ENCODE measurements around the gene ENHO. TPM values are rescaled to one million over a fixed set of nuclear protein-coding genes. Genes with fewer than 3 reads are reported as not detected.
A peak's percentile ranks its signal among the peaks of the same experiment; 100 is the strongest.

Gene ENHO
- total and polyA plus RNA-seq, 7 donors, result 0.20 to 1.2 (median 0.37) TPM; not detected in 1

DNA sequence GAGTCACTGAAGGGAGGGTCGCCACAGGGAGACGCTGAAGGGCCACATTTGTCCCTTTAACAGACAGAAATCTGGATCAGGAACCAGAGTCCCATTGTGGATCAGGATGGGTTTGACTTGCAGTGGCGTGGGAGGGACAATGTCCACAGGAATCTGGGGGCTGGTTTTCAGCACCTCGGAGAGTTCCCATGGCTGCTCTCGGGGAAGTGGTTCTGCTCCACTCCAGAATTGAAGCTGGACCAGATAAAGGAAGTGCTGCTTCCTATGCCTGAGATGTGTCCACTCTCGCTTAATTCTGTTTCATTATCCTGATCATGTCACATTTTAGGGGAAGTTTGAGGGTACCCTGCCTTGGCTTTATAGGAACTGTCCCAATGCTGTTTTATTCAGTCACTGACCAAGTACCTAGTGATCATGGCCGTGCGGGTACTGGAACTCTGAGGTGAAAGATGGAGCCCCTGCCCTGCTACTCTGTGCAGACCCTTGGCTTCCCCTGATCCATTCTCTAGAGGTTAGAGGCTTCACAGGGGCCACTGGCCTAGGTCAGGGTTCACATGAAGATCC lies 28.7 kb downstream of the ENHO start:
- H3K27me3 ChIP-seq (ENCODE audit: insufficient read depth in 3 of 3, low read length in 2 of 3), result no peaks in the 10 kb centered on the region
- DNase-seq, result peak; percentile 48 to 73
- H3K9me3 ChIP-seq, result no peaks in the 10 kb centered on the region
- TF ChIP-seq CTCF (IDR thresholded peaks at IDR 0.05), result no peak
- peak; percentile 46 to 71 (median 62) for ATAC-seq
- no peak overlapping the region for H3K27ac ChIP-seq
- no peaks in the 10 kb centered on the region for H3K4me1 ChIP-seq
- no peak overlapping the region for H3K4me3 ChIP-seq
- H3K36me3 ChIP-seq (ENCODE audit: insufficient read depth in 1 of 2, low read depth in 1 of 2), result no peaks in the 10 kb centered on the region
- intact Hi-C loops (cut with DNase I), result no loop called here
- WGBS, 3 donors, result 29 to 30% (median 30%) methylated on average over 8 of the region's 8 CpGs

- no peaks in the 10 kb centered on the region for H3K4me1 ChIP-seq
- H3K27me3 ChIP-seq (ENCODE audit: insufficient read depth in 3 of 3, low read length in 2 of 3), result no peaks in the 10 kb centered on the region
- intact Hi-C loops (cut with DNase I), result no loop called here
- no peak overlapping the region for H3K27ac ChIP-seq
- DNase-seq (no peak), ATAC-seq (no peak)
- TF ChIP-seq CTCF (IDR thresholded peaks at IDR 0.05), result no peak
- no peaks in the 10 kb centered on the region for H3K36me3 ChIP-seq (ENCODE audit: insufficient read depth in 1 of 2, low read depth in 1 of 2)
- WGBS, 3 donors, result 16 to 42% (median 37%) methylated on average over 2 of the region's 2 CpGs
- H3K4me3 ChIP-seq, result no peak overlapping the region
- H3K9me3 ChIP-seq, result no peaks in the 10 kb centered on the region
Observed at GRCh38 chr9:34492051-34492450, 30.7 kb downstream of the ENHO start.

DNA sequence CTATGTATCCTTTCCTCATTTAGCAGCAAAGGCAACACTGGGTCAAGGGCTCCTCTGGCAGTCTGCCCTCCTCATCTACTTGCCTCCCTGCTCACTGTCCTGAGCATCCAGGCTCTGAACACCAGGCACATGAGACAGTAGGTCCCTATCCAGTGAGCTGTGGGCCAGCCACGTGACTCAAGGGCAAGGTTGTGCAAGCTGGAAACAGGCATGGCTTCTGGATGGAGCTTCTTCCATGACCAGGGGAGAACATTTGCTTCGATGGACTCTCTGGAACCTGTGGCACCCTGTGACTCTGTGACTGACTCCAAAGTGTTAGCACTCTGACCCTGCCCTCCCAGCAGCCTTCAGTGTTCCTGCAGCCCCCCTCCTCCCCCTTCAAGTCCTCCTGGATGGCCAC lies 31.2 kb downstream of the ENHO start:
- intact Hi-C loops (cut with DNase I), result no loop called here
- ATAC-seq, result no peak
- Histone ChIP-seq H3K9me3 (no peaks in the 10 kb centered on the region), H3K27me3 (ENCODE audit: insufficient read depth in 3 of 3, low read length in 2 of 3) (no peaks in the 10 kb centered on the region), H3K4me3 (no peak overlapping the region), H3K27ac (no peak overlapping the region), H3K4me1 (no peaks in the 10 kb centered on the region), H3K36me3 (ENCODE audit: insufficient read depth in 1 of 2, low read depth in 1 of 2) (no peaks in the 10 kb centered on the region)
- DNase-seq, result no peak
- TF ChIP-seq CTCF (IDR thresholded peaks at IDR 0.05), result no peak
- WGBS, 3 donors, result 46 to 56% (median 49%) methylated on average over 2 of the region's 2 CpGs

DNA sequence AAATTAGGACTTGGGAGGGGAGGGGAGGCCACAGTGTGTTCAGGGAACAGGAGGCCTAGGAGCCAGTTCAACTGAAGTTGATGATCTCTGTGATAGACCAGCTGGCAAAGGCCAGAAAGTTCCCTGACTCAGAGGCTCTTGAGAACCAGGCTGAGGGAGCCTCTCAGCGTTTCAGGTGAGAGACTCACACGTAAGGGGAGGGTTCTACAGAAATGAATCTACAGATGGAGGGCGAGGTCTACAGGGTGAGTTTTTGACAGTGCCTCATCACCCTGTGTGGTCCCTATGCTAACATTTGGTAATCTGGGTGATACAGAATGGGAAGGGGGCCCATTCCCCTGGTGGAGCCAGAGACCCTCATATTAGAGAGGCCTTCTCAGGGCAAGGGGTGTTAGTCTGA lies 32.0 kb downstream of the ENHO start:
- no peaks in the 10 kb centered on the region for H3K9me3 ChIP-seq
- intact Hi-C loops (cut with DNase I), result no loop called here
- no peaks in the 10 kb centered on the region for H3K4me1 ChIP-seq
- H3K36me3 ChIP-seq (ENCODE audit: insufficient read depth in 1 of 2, low read depth in 1 of 2), result no peaks in the 10 kb centered on the region
- H3K27me3 ChIP-seq (ENCODE audit: insufficient read depth in 3 of 3, low read length in 2 of 3), result no peaks in the 10 kb centered on the region
- no peak for TF ChIP-seq CTCF (IDR thresholded peaks at IDR 0.05)
- 60 to 67% (median 66%) methylated on average over 3 of the region's 3 CpGs for WGBS, 3 donors
- DNase-seq (no peak), ATAC-seq (no peak)
- H3K4me3 ChIP-seq, result no peak overlapping the region
- no peak overlapping the region for H3K27ac ChIP-seq

- H3K36me3 ChIP-seq (ENCODE audit: insufficient read depth in 1 of 2, low read depth in 1 of 2), result no peaks in the 10 kb centered on the region
- DNase-seq, result no peak
- no peak for ATAC-seq
- no peaks in the 10 kb centered on the region for H3K27me3 ChIP-seq (ENCODE audit: insufficient read depth in 3 of 3, low read length in 2 of 3)
- no peaks in the 10 kb centered on the region for H3K4me1 ChIP-seq
- H3K4me3 ChIP-seq, result no peak overlapping the region
- intact Hi-C loops (cut with DNase I), result no loop called here
- WGBS, 3 donors, result 69 to 87% (median 77%) methylated on average over 1 of the region's 1 CpG
- no peak for TF ChIP-seq CTCF (IDR thresholded peaks at IDR 0.05)
- H3K9me3 ChIP-seq, result no peaks in the 10 kb centered on the region
- H3K27ac ChIP-seq, result no peak overlapping the region
Observed at GRCh38 chr9:34490360-34490759, 32.4 kb downstream of the ENHO start.
